ENCODE data around the gene ADRA2C. TPM values are rescaled to one million over a fixed set of nuclear protein-coding genes. Genes with fewer than 3 reads are reported as not detected.

ADRA2C gene
- total and polyA plus RNA-seq, 2 of the 13 experiments (the other 11 are each of a cell fraction or from before 2014, with no cell fraction given), result 15.4 to 69.7 TPM

GRCh38 chr4:3809451-3810110, 43.4 kb downstream of the ADRA2C start (continued):
- no peak for TF ChIP-seq LRRFIP1 (CRISPR knock-in tag; conservative IDR thresholded peaks at IDR 0.05)
- no peak for TF ChIP-seq ZSCAN30 (CRISPR knock-in tag; IDR thresholded peaks at IDR 0.05)
- no peak for TF ChIP-seq AFF4 (CRISPR knock-in tag; IDR thresholded peaks at IDR 0.05)
- no peak for TF ChIP-seq PLRG1 (conservative IDR thresholded peaks at IDR 0.05)
- TF ChIP-seq KDM6A (CRISPR knock-in tag; IDR thresholded peaks at IDR 0.05; ENCODE audit: low read depth), result no peak

- POLR2A ChIA-PET, result interaction anchor here (0.6 to 1.5 kb wide), 2 partner anchors 17 to 20 kb away, joined by 3 to 4 read pairs; no protein-coding TSS in a partner anchor
- H3K27me3 ChIP-seq (ENCODE audit: control insufficient read depth in 1 of 2, insufficient read depth in 2 of 2, low read length in 2 of 2), result peaks cover 0 to 2% of the 10 kb centered on the region in 2 experiments; a peak in 2 of 5 replicates
- intact Hi-C loops (cut with micrococcal nuclease; ENCODE audit: unreplicated experiment), result no loop called here
These were observed 44.0 kb downstream of the ADRA2C start for GRCh38 chr4:3810111-3810680.

More at GRCh38 chr4:3810111-3810680, 44.0 kb downstream of the ADRA2C start:
- in situ Hi-C loops (cut with HindIII; ENCODE audit: extremely low pct_ligation_motif_present, low pct_unique_long_range_greater_than_20kb), result no loop called here
- Histone ChIP-seq H3K4me1 (ENCODE audit: insufficient read depth, low read length) (peaks cover 37% of the 10 kb centered on the region), H3K4me3 (replicated peaks in 1 of 3; ENCODE audit: insufficient read depth in 1 of 3, low read depth in 2 of 3, low read length in 3 of 3) (no peak overlapping the region), H3K79me2 (ENCODE audit: insufficient read depth, low read length) (no peaks in the 10 kb centered on the region), H4K20me1 (ENCODE audit: insufficient read depth, low read length) (no peaks in the 10 kb centered on the region), H3K9me3 (ENCODE audit: low read length) (no peaks in the 10 kb centered on the region), H2AFZ (ENCODE audit: low read length) (no peak overlapping the region), H3K36me3 (replicated peaks in 1 of 2; ENCODE audit: control insufficient read depth in 1 of 2, insufficient read depth in 2 of 2, low read length in 2 of 2) (no peaks in the 10 kb centered on the region), H3K4me2 (ENCODE audit: low read depth, low read length) (no peak overlapping the region), H3K9ac (ENCODE audit: insufficient read depth, low read depth, low read length) (no peak overlapping the region), H3K27ac (ENCODE audit: extremely low read length, insufficient read depth, low read length) (no peak overlapping the region)
- 30% methylated on average over 6 of the region's 15 CpGs for WGBS (ENCODE audit: low lambda C conversion rate)
- FAIRE-seq, result no peak
- peak; percentile 12; the same call in 1 of the 3 replicates for ATAC-seq
- no TSS peak for BruUV-seq (replicated peaks)
- CTCF ChIA-PET (ENCODE audit: low intra/inter-chr PET ratio, low total read pairs), result no interaction called here
- DNase-seq (ENCODE audit: low spot score), result no peak
- TF ChIP-seq ZNF17 (CRISPR knock-in tag; IDR thresholded peaks at IDR 0.05) (0 out of 2 replicates have a peak, but pooled peaks have one; percentile 71), ARNTL (CRISPR knock-in tag; IDR thresholded peaks at IDR 0.05) (no peak), PITX1 (CRISPR knock-in tag; IDR thresholded peaks at IDR 0.05) (no peak), KLF15 (CRISPR knock-in tag; IDR thresholded peaks at IDR 0.05; ENCODE audit: borderline replicate concordance) (no peak), MATR3 (CRISPR knock-in tag; IDR thresholded peaks at IDR 0.05) (no peak), ZNF790 (CRISPR knock-in tag; IDR thresholded peaks at IDR 0.05; ENCODE audit: borderline replicate concordance) (no peak)

Data from HepG2 (cell line).